ENCODE results near the gene PPIL6. TPM values are rescaled to one million over a fixed set of nuclear protein-coding genes. Genes with fewer than 3 reads are reported as not detected.

Gene PPIL6
- total RNA-seq, 1 experiment from 2014 or later = not detected

DNA sequence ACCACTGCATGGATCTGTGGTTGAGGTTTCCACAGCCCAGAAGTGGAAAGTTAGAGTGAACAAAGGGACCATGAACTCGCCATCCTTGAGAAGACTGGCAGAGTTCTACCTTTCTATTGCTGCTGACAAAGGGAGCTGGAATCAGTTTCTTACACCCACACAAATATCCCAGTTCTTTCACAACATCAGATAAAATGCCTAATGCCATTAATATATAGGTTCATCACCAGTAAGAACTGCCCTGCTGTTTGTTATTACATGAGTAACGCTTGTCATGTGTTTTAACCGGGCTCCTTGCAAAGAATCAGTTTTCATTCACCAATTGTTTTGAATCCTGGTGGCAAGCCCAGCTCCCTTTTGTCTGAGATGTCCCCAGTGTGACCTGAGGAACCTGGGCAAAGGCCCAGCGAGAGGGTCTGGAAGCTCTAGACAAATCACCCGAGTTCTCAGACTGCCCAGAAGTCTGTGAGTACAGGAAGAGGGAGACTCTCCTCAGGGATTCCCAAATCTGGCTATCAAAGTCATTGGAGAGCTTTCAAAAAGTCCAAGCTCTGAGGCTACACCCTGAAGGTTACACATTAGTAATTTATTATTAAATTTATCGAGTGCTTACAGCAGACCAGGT is 50.7 kb downstream of the PPIL6 start:
- intact Hi-C loops (cut with micrococcal nuclease; ENCODE audit: unreplicated experiment) = no loop called here
- Histone ChIP-seq H3K9me3 (no peaks in the 10 kb centered on the region), H3K36me3 (ENCODE audit: control insufficient read depth, insufficient read depth, low read length) (no peaks in the 10 kb centered on the region), H3K4me1 (peaks cover 6% of the 10 kb centered on the region), H3K4me3 (ENCODE audit: low read depth, low read length) (no peak overlapping the region), H3K27me3 (replicated peaks; ENCODE audit: control insufficient read depth, insufficient read depth, low read length) (no peaks in the 10 kb centered on the region)
- ChIA-PET POLR2A (no interaction called here), CTCF (no interaction called here)
- no peak for DNase-seq
- H3K27me3 Mint-ChIP-seq (ENCODE audit: insufficient read depth, unreplicated experiment) = peaks cover 3% of the 10 kb centered on the region
- TF ChIP-seq, protein P1, sequence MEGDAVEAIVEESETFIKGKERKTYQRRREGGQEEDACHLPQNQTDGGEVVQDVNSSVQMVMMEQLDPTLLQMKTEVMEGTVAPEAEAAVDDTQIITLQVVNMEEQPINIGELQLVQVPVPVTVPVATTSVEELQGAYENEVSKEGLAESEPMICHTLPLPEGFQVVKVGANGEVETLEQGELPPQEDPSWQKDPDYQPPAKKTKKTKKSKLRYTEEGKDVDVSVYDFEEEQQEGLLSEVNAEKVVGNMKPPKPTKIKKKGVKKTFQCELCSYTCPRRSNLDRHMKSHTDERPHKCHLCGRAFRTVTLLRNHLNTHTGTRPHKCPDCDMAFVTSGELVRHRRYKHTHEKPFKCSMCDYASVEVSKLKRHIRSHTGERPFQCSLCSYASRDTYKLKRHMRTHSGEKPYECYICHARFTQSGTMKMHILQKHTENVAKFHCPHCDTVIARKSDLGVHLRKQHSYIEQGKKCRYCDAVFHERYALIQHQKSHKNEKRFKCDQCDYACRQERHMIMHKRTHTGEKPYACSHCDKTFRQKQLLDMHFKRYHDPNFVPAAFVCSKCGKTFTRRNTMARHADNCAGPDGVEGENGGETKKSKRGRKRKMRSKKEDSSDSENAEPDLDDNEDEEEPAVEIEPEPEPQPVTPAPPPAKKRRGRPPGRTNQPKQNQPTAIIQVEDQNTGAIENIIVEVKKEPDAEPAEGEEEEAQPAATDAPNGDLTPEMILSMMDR (IDR thresholded peaks at IDR 0.05; ENCODE audit: insufficient read depth in 1 of 2, low read depth in 1 of 2, low read length in 1 of 2, severe bottlenecking in 1 of 2, unreplicated experiment in 1 of 2) = no peak
- no peak overlapping the region for H3K27ac Mint-ChIP-seq (ENCODE audit: unreplicated experiment)
- peaks cover 10% of the 10 kb centered on the region for H3K4me1 Mint-ChIP-seq (ENCODE audit: low read depth, unreplicated experiment)
- no peaks in the 10 kb centered on the region for H3K9me3 Mint-ChIP-seq (ENCODE audit: unreplicated experiment)
- BruUV-seq (replicated peaks) = no TSS peak
- no peaks in the 10 kb centered on the region for H3K36me3 Mint-ChIP-seq (ENCODE audit: insufficient read depth, unreplicated experiment)
- H3K4me3 Mint-ChIP-seq (ENCODE audit: unreplicated experiment) = no peak overlapping the region

DNA sequence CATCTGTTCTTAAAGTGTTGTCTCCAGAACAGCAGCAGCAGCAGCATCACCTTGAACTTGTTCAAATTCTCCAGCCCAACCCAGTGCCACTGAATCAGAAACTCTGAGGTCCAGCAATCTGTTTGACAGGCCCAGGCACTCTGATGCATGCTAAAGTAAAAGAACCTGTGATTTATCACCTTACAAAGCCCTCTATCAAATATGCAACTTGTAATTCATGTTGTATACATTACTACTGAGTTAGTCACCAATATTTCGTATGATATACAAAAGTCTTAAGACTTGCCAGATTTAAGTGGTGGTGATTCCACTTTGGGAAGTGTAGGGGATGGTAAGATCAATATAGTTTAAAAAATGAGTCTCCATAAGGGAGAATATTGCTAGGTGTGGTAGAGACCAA is 52.2 kb downstream of the PPIL6 start:
- intact Hi-C loops (cut with micrococcal nuclease; ENCODE audit: unreplicated experiment) = no loop called here

DNA sequence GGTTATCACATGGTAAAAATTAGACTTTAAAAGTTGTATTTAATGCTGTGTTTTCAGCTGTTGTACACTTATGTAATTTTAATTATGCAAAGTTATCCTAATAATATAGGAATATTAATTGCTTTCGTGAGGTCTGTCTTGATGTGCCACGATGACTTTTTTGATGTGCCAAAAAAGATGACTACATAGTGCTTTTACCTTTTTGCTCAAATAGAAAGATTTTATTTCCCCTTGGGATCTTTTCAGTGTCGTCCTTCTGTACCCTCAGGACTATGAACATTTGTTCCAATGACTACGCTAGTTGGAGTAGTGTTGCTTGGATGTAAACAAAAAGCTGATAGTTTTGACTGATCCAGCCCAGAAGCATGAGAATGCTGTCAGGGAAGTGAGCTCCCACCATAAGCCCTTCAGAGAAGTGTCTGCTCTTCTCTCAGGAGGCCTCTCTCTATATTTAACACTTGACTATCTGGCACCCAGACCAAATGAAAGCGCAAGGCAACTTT is 56.9 kb downstream of the PPIL6 start:
- intact Hi-C loops (cut with micrococcal nuclease; ENCODE audit: unreplicated experiment) = loop anchor here (1.0 to 5.0 kb wide), 6 partner anchors 14 to 289 kb away; partner anchors contain the start of genes PPIL6, SESN1 and SMPD2
- Mint-ChIP-seq H3K4me3 (ENCODE audit: unreplicated experiment) (peak overlapping the region; percentile 97), H3K36me3 (ENCODE audit: insufficient read depth, unreplicated experiment) (peaks cover 27% of the 10 kb centered on the region), H3K9me3 (ENCODE audit: unreplicated experiment) (no peaks in the 10 kb centered on the region), H3K27ac (ENCODE audit: unreplicated experiment) (peak overlapping the region; percentile 99), H3K4me1 (ENCODE audit: low read depth, unreplicated experiment) (peaks cover 27% of the 10 kb centered on the region), H3K27me3 (ENCODE audit: insufficient read depth, unreplicated experiment) (peaks cover 3% of the 10 kb centered on the region)
- BruUV-seq (replicated peaks) = no TSS peak
- POLR2A ChIA-PET = interaction anchor here (0.7 to 1.5 kb wide), 5 partner anchors 57 to 825 kb away, joined by 3 to 5 read pairs (median 3); partner anchors contain the start of genes CEP57L1, PPIL6, SESN1 and SMPD2
- H3K27me3 ChIP-seq (replicated peaks; ENCODE audit: control insufficient read depth, insufficient read depth, low read length) = no peaks in the 10 kb centered on the region
- TF ChIP-seq, protein P1 (IDR thresholded peaks at IDR 0.05; ENCODE audit: insufficient read depth in 1 of 2, low read depth in 1 of 2, low read length in 1 of 2, severe bottlenecking in 1 of 2, unreplicated experiment in 1 of 2) = no peak
- no peaks in the 10 kb centered on the region for H3K9me3 ChIP-seq
- CTCF ChIA-PET = interaction anchor here (0.7 to 4.1 kb wide), 8 partner anchors 10 to 288 kb away, joined by 3 to 26 read pairs (median 5); partner anchors contain the start of genes CEP57L1, PPIL6, SESN1 and SMPD2
- H3K4me3 ChIP-seq (ENCODE audit: low read depth, low read length) = peak overlapping the region; percentile 92
- peaks cover 22% of the 10 kb centered on the region for H3K4me1 ChIP-seq
- no peaks in the 10 kb centered on the region for H3K36me3 ChIP-seq (ENCODE audit: control insufficient read depth, insufficient read depth, low read length)
- no peak for DNase-seq

More for the DNA sequence above, 52.2 kb downstream of the PPIL6 start:
- H3K4me1 Mint-ChIP-seq (ENCODE audit: low read depth, unreplicated experiment) = peaks cover 18% of the 10 kb centered on the region
- CTCF ChIA-PET = no interaction called here
- Histone ChIP-seq H3K4me1 (peaks cover 13% of the 10 kb centered on the region), H3K27me3 (replicated peaks; ENCODE audit: control insufficient read depth, insufficient read depth, low read length) (no peaks in the 10 kb centered on the region), H3K9me3 (no peaks in the 10 kb centered on the region), H3K4me3 (ENCODE audit: low read depth, low read length) (no peak overlapping the region), H3K36me3 (ENCODE audit: control insufficient read depth, insufficient read depth, low read length) (no peaks in the 10 kb centered on the region)
- no TSS peak for BruUV-seq (replicated peaks)
- POLR2A ChIA-PET = no interaction called here
- H3K27me3 Mint-ChIP-seq (ENCODE audit: insufficient read depth, unreplicated experiment) = peaks cover 3% of the 10 kb centered on the region
- peaks cover under 1% of the 10 kb centered on the region for H3K36me3 Mint-ChIP-seq (ENCODE audit: insufficient read depth, unreplicated experiment)
- H3K27ac Mint-ChIP-seq (ENCODE audit: unreplicated experiment) = no peak overlapping the region
- no peak overlapping the region for H3K4me3 Mint-ChIP-seq (ENCODE audit: unreplicated experiment)
- TF ChIP-seq, protein P1 (IDR thresholded peaks at IDR 0.05; ENCODE audit: insufficient read depth in 1 of 2, low read depth in 1 of 2, low read length in 1 of 2, severe bottlenecking in 1 of 2, unreplicated experiment in 1 of 2) = no peak
- no peak for DNase-seq
- H3K9me3 Mint-ChIP-seq (ENCODE audit: unreplicated experiment) = no peaks in the 10 kb centered on the region
